CD14-positive monocyte (primary cell): Measurements from ENCODE around the gene NDFIP1. TPM values are rescaled to one million over a fixed set of nuclear protein-coding genes. Genes with fewer than 3 reads are reported as not detected.

Source experiments
- DNase-seq, 3 donors: peaks; one replicate each; pipeline ENCODE4 v3.0.0-alpha.2; 2011 to 2022
- H2AFZ ChIP-seq: 2 replicates; pipeline ENCODE4 v1.6.0; 2012; ENCODE audit warnings: mild to moderate bottlenecking, low read depth, low read length, inconsistent platforms; ENCODE audit not compliant: insufficient read depth, poor library complexity, severe bottlenecking
- H3K27ac ChIP-seq, 2 donors: 1 replicate in 1 of 2; 2 replicates in 1 of 2; pipeline ENCODE4 v1.5.1; 2012 to 2013; ENCODE audit warnings: low read length in 2 of 2, control low read depth in 1 of 2, inconsistent platforms in 1 of 2, low read depth in 1 of 2, mild to moderate bottlenecking in 1 of 2
- H3K27me3 ChIP-seq, 2 donors: one replicate each; pipeline versions ENCODE4 v1.6.0 to v1.6.1; 2011 to 2013; ENCODE audit warnings: low read length in 2 of 2; ENCODE audit not compliant: control insufficient read depth in 2 of 2, insufficient read depth in 2 of 2
- H3K36me3 ChIP-seq, 2 donors: replicated peaks in 1 of 2; 1 replicate in 1 of 2; 2 replicates in 1 of 2; pipeline versions ENCODE4 v1.5.1 to v1.6.1; 2012 to 2013; ENCODE audit warnings: low read length in 2 of 2, control low read depth in 1 of 2, inconsistent platforms in 1 of 2, mild to moderate bottlenecking in 1 of 2; ENCODE audit not compliant: insufficient read depth in 2 of 2, control insufficient read depth in 1 of 2
- H3K4me1 ChIP-seq, 2 donors: 1 replicate in 1 of 2; 2 replicates in 1 of 2; pipeline versions ENCODE4 v1.5.1 to v1.6.1; 2012 to 2013; ENCODE audit warnings: low read length in 2 of 2, control low read depth in 1 of 2, inconsistent platforms in 1 of 2, mild to moderate bottlenecking in 1 of 2, moderate library complexity in 1 of 2; ENCODE audit not compliant: insufficient read depth in 2 of 2, control insufficient read depth in 1 of 2
- H3K4me2 ChIP-seq: replicated peaks from 2 replicates; pipeline ENCODE3; 2012; ENCODE audit warnings: low read length, moderate library complexity, mild to moderate bottlenecking; ENCODE audit not compliant: poor library complexity, severe bottlenecking; ENCODE audit errors: extremely low read depth
- H3K4me3 ChIP-seq, 3 experiments: fragments of 200-600 bp in 1 of 3; sonication (generic) in 1 of 3; replicated peaks in 1 of 3; 1 replicate in 2 of 3; 2 replicates in 1 of 3; pipeline ENCODE4 v1.5.1; 2011 to 2013; ENCODE audit warnings: low read length in 3 of 3, mild to moderate bottlenecking in 3 of 3, control low read depth in 2 of 3, low read depth in 2 of 3, inconsistent platforms in 1 of 3, moderate library complexity in 1 of 3
- H3K79me2 ChIP-seq: 2 replicates; pipeline ENCODE4 v1.6.0; 2012; ENCODE audit warnings: mild to moderate bottlenecking, control low read depth, inconsistent platforms, low read length, moderate library complexity; ENCODE audit not compliant: insufficient read depth
- H3K9ac ChIP-seq: 2 replicates; pipeline ENCODE4 v1.6.0; 2017; ENCODE audit warnings: low read length, mild to moderate bottlenecking; ENCODE audit not compliant: insufficient read depth, poor library complexity, severe bottlenecking
- H3K9me3 ChIP-seq, 2 donors: replicated peaks in 1 of 2; 1 replicate in 1 of 2; 2 replicates in 1 of 2; pipeline versions ENCODE4 v1.5.1 to v1.6.1; 2012 to 2013; ENCODE audit warnings: low read length in 2 of 2, control low read depth in 1 of 2; ENCODE audit not compliant: control insufficient read depth in 1 of 2, insufficient read depth in 1 of 2
- H4K20me1 ChIP-seq: 2 replicates; pipeline ENCODE4 v1.6.0; 2012; ENCODE audit warnings: mild to moderate bottlenecking, low read length, control low read depth, moderate library complexity; ENCODE audit not compliant: insufficient read depth
- H3K27ac Mint-ChIP-seq, 7 donors: one replicate each; pipeline ENCODE4 v1.8.0; 2020; ENCODE audit warnings: mild to moderate bottlenecking in 7 of 7, mixed read lengths in 7 of 7, moderate library complexity in 6 of 7, inconsistent platforms in 2 of 7
- H3K27me3 Mint-ChIP-seq, 3 donors: one replicate each; pipeline ENCODE4 v1.8.0; 2021 to 2022; ENCODE audit warnings: low read depth in 3 of 3, mild to moderate bottlenecking in 3 of 3, mixed read lengths in 3 of 3, moderate library complexity in 3 of 3, inconsistent platforms in 1 of 3
- H3K36me3 Mint-ChIP-seq, 2 donors: one replicate each; pipeline ENCODE4 v1.8.0; 2020; ENCODE audit warnings: mixed read lengths in 2 of 2, inconsistent platforms in 1 of 2, mild to moderate bottlenecking in 1 of 2
- H3K4me1 Mint-ChIP-seq: one replicate; pipeline ENCODE4 v1.8.0; 2020; ENCODE audit warnings: mild to moderate bottlenecking, mixed read lengths
- H3K4me3 Mint-ChIP-seq, 2 donors: one replicate each; pipeline ENCODE4 v1.8.0; 2020; ENCODE audit warnings: mild to moderate bottlenecking in 2 of 2, mixed read lengths in 2 of 2, moderate library complexity in 1 of 2
- H3K9me3 Mint-ChIP-seq, 7 donors: one replicate each; pipeline ENCODE4 v1.8.0; 2020 to 2022; ENCODE audit warnings: mixed read lengths in 7 of 7, mild to moderate bottlenecking in 6 of 7, moderate library complexity in 6 of 7, inconsistent platforms in 2 of 7
- WGBS: methylation state at CpG from one replicate; pipeline ENCODE4 v1.1.5; 2013; ENCODE audit warnings: missing lambda C conversion rate; ENCODE audit not compliant: insufficient coverage; 5-methylcytosine and 5-hydroxymethylcytosine counted together
- intact Hi-C, 2 donors: fragments of 100-400 bp; cut with micrococcal nuclease; formaldehyde crosslinking; loops; one replicate each; pipeline versions ENCODE4 v1.15.0 to v1.15.1; 2023
- polyA plus RNA-seq, 3 donors: library from polyadenylated mRNA; depleted of rRNA in 1 of 3; unstranded in 2 of 3; stranded (reverse) in 1 of 3; fragments of 300-500 nt in 2 of 3; fragments of >200 nt in 1 of 3; fragmentation: Illumina TruSeq in 2 of 3; gene quantifications; 1 replicate in 2 of 3; 2 replicates in 1 of 3; pipeline ENCODE4 v1.2.3, GENCODE V29; 2012 to 2021
- TF ChIP-seq, protein P1 (sequence below): fragments of 200-600 bp; IDR thresholded peaks from one replicate; pipeline ENCODE4 v1.8.0; 2022; ENCODE audit warnings: antibody characterized with exemption, mild to moderate bottlenecking

The NDFIP1 gene
- polyA plus RNA-seq, 3 donors, result 18.4 to 44.4 (median 44.0) TPM

DNA sequence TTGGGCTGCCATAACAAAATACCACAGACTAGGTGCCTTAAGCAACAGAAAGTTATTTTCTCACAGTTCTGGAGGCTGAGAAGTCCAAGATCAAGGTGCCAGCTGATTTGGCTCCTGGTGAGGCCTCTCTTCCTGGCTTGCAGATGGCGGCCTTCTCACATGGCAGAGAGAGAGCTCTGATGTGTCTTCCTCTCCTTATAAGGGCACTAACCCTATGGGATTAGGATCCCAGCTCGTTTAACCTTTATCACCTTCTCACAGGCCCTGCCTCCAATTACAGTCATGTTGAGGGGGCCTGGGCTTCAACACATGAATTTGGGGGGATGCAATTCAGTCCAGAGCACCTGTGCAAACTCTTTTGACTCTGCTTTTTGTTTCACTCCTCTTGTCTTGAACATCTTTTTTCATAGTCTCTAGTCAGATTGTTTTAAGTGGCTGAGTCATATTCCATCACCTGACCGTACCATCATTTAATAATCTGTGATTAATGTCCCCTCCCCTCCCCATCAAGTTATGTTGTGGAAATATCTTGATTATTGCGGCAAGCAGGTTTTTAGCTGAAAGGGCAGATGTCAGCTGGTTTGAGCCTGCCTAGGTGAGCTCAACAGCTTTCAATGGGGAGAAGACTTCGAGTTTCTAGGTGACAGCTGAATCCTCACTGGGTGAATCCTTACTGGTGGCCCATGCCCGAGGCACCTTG, 61.8 kb downstream of the NDFIP1 start:
- Mint-ChIP-seq H3K36me3 (no peaks in the 10 kb centered on the region), H3K4me1 (no peaks in the 10 kb centered on the region), H3K27ac (peak overlapping the region in 1 of 7 donors; percentile 31), H3K27me3 (peaks cover 3 to 7% (median 5%) of the 10 kb centered on the region in 3 donors), H3K9me3 (peaks cover 0 to 3% (median 0%) of the 10 kb centered on the region in 7 donors), H3K4me3 (no peak overlapping the region)
- intact Hi-C loops, result no loop called here
- Histone ChIP-seq H3K27ac (no peak overlapping the region), H3K4me3 (no peak overlapping the region), H3K4me2 (no peak overlapping the region), H3K9ac (no peak overlapping the region), H4K20me1 (no peaks in the 10 kb centered on the region), H3K79me2 (no peaks in the 10 kb centered on the region), H3K4me1 (no peaks in the 10 kb centered on the region), H2AFZ (no peak overlapping the region), H3K9me3 (no peaks in the 10 kb centered on the region), H3K27me3 (no peaks in the 10 kb centered on the region), H3K36me3 (no peaks in the 10 kb centered on the region)
- DNase-seq, result no peak
- WGBS, result 93% methylated on average over 4 of the region's 6 CpGs
- TF ChIP-seq, protein P1, sequence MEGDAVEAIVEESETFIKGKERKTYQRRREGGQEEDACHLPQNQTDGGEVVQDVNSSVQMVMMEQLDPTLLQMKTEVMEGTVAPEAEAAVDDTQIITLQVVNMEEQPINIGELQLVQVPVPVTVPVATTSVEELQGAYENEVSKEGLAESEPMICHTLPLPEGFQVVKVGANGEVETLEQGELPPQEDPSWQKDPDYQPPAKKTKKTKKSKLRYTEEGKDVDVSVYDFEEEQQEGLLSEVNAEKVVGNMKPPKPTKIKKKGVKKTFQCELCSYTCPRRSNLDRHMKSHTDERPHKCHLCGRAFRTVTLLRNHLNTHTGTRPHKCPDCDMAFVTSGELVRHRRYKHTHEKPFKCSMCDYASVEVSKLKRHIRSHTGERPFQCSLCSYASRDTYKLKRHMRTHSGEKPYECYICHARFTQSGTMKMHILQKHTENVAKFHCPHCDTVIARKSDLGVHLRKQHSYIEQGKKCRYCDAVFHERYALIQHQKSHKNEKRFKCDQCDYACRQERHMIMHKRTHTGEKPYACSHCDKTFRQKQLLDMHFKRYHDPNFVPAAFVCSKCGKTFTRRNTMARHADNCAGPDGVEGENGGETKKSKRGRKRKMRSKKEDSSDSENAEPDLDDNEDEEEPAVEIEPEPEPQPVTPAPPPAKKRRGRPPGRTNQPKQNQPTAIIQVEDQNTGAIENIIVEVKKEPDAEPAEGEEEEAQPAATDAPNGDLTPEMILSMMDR, result no peak

DNA sequence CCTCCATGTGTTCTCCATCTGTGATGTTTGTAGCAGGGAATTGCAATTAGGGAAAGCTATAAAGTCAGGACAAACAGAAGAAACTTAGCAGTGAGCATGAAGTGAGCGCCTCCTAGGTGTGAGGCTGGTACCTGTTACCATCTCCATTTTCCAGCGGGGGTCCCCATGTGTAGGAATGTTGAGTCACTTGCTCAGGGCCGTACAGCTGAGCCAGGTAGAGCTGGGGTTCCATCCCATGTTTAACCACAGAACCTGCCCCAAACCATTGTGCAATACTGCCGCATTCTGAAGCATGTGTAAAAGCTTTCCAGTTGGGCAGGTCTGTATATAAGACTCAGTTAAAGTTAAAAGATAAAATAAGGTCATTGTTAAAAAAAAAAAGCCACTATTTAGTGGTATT, 62.7 kb downstream of the NDFIP1 start:
- Histone ChIP-seq H3K9ac (no peak overlapping the region), H2AFZ (no peak overlapping the region), H3K36me3 (no peaks in the 10 kb centered on the region), H3K27me3 (no peaks in the 10 kb centered on the region), H3K9me3 (no peaks in the 10 kb centered on the region), H3K4me3 (no peak overlapping the region), H3K4me1 (no peaks in the 10 kb centered on the region), H4K20me1 (no peaks in the 10 kb centered on the region), H3K79me2 (no peaks in the 10 kb centered on the region), H3K27ac (no peak overlapping the region), H3K4me2 (no peak overlapping the region)
- Mint-ChIP-seq H3K4me1 (no peaks in the 10 kb centered on the region), H3K27me3 (peaks cover 3 to 9% (median 5%) of the 10 kb centered on the region in 3 donors), H3K27ac (no peak overlapping the region), H3K4me3 (no peak overlapping the region), H3K9me3 (peaks cover 0 to 3% (median 0%) of the 10 kb centered on the region in 7 donors), H3K36me3 (no peaks in the 10 kb centered on the region)
- WGBS, result no CpG with 5 or more reads among the region's 4 CpGs
- no peak for DNase-seq
- TF ChIP-seq, protein P1, result no peak
- intact Hi-C loops, result no loop called here
